Mucosa of descending colon (tissue), 3 donors: ENCODE results near the gene FRMD1. TPM values are rescaled to one million over a fixed set of nuclear protein-coding genes. Genes with fewer than 3 reads are reported as not detected.

Source experiments
- ATAC-seq: fragments of 200-7000 bp; cut with Tn5 transposase; one replicate; pipeline ENCODE4 v1.9.1; 2020; ENCODE audit warnings: mild to moderate bottlenecking, moderate library complexity
- DNase-seq, 3 donors: peaks; one replicate each; pipeline ENCODE4 v3.0.0-alpha.2; 2020
- H3K36me3 ChIP-seq: fragments of 200-600 bp; one replicate; pipeline ENCODE4 v1.8.0; 2021; ENCODE audit warnings: low read depth, mild to moderate bottlenecking
- H3K4me1 ChIP-seq: fragments of 200-600 bp; one replicate; pipeline ENCODE4 v1.8.0; 2021; ENCODE audit warnings: low read depth, mild to moderate bottlenecking
- H3K4me3 ChIP-seq: fragments of 200-600 bp; one replicate; pipeline ENCODE4 v1.8.0; 2021; ENCODE audit warnings: mild to moderate bottlenecking
- H3K9me3 ChIP-seq: fragments of 200-600 bp; one replicate; pipeline ENCODE4 v1.8.0; 2021; ENCODE audit warnings: mild to moderate bottlenecking
- CTCF ChIP-seq: fragments of 200-600 bp; IDR thresholded peaks from one replicate; pipeline ENCODE4 v1.8.0; 2022; ENCODE audit warnings: antibody characterized with exemption, mild to moderate bottlenecking
- intact Hi-C, 2 donors: fragments of 100-400 bp; cut with DNase I in 1 of 2; cut with micrococcal nuclease in 1 of 2; formaldehyde crosslinking; loops; one replicate each; pipeline versions ENCODE4 v1.11.0 to v1.11.1; 2022; cut with DNase I, micrococcal nuclease
- total RNA-seq, 3 donors: library from RNA; stranded (reverse); fragmentation: NEBNext Ultra II Directional in 2 of 3; extraction: Animal tissue kit (Norgen Biotek cat#: 25700) in 2 of 3; gene quantifications; one replicate each; pipeline versions ENCODE4 v1.2.1 to v1.2.4, GENCODE V29; 2021 to 2023
- donor health status: DM: no; HTN: no; CAD: no; lungs with moderate emphysema.
- donor health status: DM: no; HTN: no; CAD: no.
- donor health status: DM: no; HTN: yes; CAD: no.

The FRMD1 gene
- total RNA-seq, 3 donors from 2014 or later, result 14.3 to 57.5 (median 17.1) TPM

GRCh38 chr6:168037856-168038255 lies 41.2 kb downstream of the FRMD1 start:
- Histone ChIP-seq H3K9me3 (peaks cover 30% of the 10 kb centered on the region), H3K4me1 (peaks cover 7% of the 10 kb centered on the region), H3K4me3 (no peak overlapping the region), H3K36me3 (no peaks in the 10 kb centered on the region)
- no peak for TF ChIP-seq CTCF
- intact Hi-C loops, result no loop called here
- ATAC-seq (no peak), DNase-seq (peak in 1 of 3 donors; percentile 27)

DNA sequence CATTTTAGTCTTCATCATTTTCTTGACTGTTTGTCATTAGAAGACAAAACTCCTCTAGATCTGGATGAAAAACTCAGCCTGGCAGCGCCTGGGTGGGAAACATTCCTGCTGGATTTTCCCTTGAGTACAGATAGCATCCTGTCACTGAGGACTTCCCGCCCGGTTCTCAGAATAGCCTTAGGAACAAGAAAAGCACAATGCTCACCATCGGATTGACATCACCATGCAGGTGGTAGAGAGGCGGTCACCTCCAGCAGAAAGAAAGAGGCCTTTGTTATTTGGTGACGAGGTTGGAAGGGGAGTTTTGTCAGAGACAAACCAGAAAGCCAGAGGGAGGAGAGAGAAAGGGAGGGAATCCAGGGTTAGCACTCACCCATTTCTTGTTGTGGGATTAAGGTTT lies 41.8 kb downstream of the FRMD1 start:
- intact Hi-C loops, result no loop called here
- Histone ChIP-seq H3K4me1 (peaks cover 7% of the 10 kb centered on the region), H3K4me3 (no peak overlapping the region), H3K9me3 (peaks cover 30% of the 10 kb centered on the region), H3K36me3 (no peaks in the 10 kb centered on the region)
- ATAC-seq, result no peak
- TF ChIP-seq CTCF, result no peak
- no peak for DNase-seq

- DNase-seq (peak; percentile 63 to 78 (median 75)), ATAC-seq (peak; percentile 78)
- intact Hi-C loops, result no loop called here
- no peaks in the 10 kb centered on the region for H3K36me3 ChIP-seq
- no peak for TF ChIP-seq CTCF
- H3K4me3 ChIP-seq, result no peak overlapping the region
- peaks cover 25% of the 10 kb centered on the region for H3K9me3 ChIP-seq
- H3K4me1 ChIP-seq, result peaks cover 7% of the 10 kb centered on the region
Observed at GRCh38 chr6:168035661-168036545, 43.1 kb downstream of the FRMD1 start.

DNA sequence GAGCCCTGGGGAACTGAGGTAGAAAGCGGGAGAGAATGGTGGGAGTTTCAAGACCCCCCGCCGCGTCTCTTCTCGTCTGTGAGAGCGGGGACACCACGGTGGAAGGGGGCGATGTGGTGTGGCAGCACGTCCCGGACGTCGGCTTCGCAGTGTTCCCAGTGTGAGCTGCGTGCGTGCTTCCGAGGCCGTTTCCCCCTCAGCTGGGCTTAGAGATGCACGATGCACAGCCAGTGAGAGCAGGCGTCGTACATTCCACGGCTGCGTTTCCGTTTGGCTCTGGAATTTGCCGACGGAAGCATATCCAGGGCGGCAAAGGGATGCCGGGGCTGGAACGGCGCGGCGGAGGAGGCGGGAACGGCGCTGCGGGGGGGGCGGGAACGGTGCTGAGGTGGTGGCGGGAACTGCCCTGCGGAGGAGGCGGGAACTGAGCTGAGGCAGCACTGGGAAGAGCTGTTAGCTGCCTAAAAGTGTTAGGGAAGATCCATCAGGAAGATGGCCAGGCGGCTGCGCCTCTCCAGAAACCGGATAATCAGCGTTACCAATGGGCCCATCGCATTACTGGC lies 43.8 kb downstream of the FRMD1 start:
- H3K9me3 ChIP-seq, result peaks cover 18% of the 10 kb centered on the region
- H3K36me3 ChIP-seq, result no peaks in the 10 kb centered on the region
- peaks cover 7% of the 10 kb centered on the region for H3K4me1 ChIP-seq
- TF ChIP-seq CTCF, result no peak
- intact Hi-C loops, result no loop called here
- ATAC-seq (peak; percentile 73), DNase-seq (peak; percentile 65 to 76 (median 67))
- no peak overlapping the region for H3K4me3 ChIP-seq

DNA sequence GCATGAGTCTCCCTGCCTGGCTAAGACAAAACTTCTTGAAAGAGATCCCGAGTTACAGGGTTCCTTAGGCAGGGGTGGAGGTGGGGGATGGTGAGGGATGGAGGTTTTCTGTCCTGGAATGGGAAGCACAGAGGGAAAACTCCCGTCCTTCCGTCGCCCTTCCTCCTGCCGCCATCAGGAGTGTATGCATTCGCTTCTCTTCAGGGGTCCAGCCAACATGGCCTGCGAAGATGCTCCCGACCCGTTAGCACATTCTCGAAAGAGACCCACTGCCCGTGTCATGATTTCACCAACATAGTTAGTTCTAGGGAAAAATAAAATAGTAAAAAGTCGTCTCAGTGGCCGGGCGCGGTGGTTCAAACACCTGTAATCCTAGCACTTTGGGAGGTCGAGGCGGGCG lies 44.5 kb downstream of the FRMD1 start:
- peaks cover 11% of the 10 kb centered on the region for H3K9me3 ChIP-seq

More for the DNA sequence above, 44.5 kb downstream of the FRMD1 start:
- ATAC-seq, result no peak
- Histone ChIP-seq H3K4me3 (no peak overlapping the region), H3K36me3 (no peaks in the 10 kb centered on the region), H3K4me1 (peaks cover 7% of the 10 kb centered on the region)
- TF ChIP-seq CTCF, result no peak
- peak in 1 of 3 donors; percentile 28 for DNase-seq
- intact Hi-C loops, result no loop called here
